Cerebellar cortex (tissue), 1 donor: ENCODE results near the gene GALNTL6.

Experiments
- DNase-seq: peaks from one replicate; pipeline ENCODE4 v3.0.0-alpha.2; 2015; ENCODE audit warnings: low spot score

Gene GALNTL6

DNA sequence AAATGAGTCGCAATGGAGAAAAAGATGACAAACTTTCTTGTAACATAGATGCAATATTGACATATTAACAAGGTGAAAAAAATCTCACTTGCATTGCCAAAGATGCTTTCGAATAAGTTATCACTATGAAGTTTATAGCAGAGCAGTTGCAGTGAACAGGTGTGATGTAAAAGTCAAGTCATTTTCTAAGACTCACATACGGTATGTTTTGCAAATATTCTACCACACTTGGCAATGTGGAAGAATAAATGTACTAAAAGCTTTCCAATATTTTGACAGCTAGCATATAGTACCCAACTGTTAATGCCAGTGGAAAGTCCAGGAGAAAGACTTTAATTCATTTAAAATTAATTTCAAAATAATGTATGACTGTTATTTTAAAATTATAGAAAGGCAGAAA, 76.5 kb downstream of the GALNTL6 start:
- DNase-seq, result no peak

DNA sequence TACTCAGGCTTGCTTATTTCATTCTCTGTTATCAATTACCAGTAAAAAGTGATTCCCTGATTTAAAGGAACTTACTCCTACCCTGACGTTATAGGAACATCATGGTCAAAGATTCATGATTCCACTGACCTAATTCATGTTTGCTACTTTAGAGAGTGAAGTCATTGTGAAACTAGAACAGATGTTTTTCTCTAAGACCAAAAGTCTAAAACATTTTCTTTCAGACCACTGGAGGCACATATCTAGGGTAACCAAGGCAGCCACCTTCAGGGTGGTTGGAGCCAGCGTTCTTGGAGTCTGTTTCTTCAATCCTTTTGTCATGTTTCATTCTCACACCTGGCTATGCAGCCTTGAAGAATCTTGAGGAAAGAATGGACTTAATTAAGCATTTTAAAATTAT, 77.8 kb downstream of the GALNTL6 start:
- DNase-seq, result no peak

DNA sequence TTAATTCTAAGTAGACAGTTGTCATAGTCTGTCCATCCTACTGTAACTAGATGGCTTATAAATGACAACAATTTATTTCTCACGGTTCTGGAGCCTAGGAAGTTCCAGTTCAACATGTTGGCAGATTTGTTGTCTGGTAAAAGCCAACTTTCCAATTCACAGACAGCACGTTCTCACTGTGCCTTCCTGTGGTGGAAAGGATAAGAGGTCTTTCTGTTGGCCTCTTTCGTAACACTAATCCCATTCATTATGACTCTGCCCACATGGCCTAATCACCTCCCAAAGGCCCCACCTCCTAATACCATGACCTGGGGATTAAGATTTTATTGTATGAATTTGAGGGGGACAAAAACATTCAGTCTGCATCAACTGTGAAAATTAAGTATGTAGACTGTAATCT, 83.2 kb downstream of the GALNTL6 start:
- DNase-seq, result no peak

DNA sequence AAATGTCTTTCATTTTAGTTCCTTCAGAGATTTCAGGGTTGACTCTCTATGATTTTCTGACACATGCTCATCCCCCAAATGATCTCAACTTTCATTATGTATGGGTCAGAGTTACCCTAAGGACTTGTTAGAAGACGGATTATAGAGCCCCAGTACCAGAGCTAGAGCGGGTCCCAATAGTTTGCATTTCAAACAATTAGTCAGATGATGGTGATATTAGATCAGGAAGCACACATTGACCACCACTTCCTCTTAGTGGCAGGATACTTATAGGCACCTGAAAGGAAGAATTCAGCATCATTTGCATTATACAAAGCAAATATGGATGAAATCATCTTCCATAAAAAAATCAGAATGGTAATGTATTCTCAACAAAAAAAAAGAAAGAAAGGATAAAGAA, 106.1 kb downstream of the GALNTL6 start:
- DNase-seq, result no peak

DNA sequence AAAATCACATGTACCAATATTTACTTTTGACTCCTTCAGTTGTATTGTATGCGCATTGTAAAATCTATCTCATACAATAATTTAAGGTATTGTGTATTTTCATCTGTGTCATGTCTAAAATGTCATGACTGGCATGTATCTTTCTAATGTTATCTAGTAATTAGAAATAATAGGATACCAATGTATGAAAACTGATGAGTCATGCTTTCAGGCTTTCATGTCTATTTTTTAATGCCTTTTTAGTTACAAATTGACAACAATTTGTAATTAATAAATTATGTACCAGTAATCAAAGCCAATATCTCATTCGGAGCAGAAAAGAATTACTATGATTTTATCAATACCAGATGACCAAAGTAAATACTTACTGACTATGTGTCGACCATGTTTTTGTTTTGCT, 107.7 kb downstream of the GALNTL6 start:
- DNase-seq, result no peak

DNA sequence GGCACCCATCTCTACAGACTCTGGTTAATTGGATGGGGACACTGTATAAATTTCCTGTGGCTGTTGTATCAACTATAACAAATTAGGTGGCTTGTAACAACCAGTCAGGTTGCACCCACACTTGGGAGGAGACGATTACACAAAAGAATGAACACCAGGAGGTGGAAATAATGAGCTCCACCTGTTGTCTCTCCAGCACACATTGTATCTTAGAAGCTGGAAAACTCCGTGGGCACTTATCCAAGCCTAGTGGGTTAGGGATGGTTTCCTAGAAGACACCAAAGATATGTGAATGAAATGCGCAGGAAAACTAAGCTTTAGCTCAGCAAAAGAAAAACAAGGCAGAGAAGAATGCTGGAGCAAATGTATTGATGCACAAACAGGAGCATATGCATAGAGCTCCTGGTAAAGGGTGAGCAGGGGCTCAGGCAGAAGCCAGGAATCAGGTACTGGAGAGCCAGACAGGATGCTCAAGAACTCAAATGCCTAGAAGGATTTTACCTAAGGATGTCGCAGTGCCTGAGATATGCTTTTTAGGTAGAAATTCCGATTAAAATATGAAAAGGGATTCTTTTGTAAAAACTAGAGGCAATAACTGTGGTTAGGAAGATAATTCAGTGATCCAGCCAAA, 111.7 kb downstream of the GALNTL6 start:
- no peak for DNase-seq

DNA sequence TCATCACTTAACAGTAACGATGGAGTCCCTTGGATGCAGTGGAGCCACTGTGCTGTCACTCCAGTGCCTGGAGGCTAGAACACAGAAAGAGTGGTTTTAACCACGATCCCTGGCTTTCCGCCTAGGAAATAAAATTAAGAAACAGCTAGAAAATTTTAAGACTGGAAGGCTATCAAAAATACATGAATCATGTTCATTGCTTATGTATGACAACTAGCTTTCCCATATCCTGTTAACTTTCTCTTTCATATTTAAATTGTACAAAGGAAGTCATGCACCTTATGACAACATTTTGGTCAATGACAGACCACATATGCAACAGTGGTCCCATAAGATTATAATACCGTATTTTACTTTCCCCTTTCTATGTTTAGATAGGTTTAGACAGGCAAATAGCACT, 115.1 kb downstream of the GALNTL6 start:
- no peak for DNase-seq

DNA sequence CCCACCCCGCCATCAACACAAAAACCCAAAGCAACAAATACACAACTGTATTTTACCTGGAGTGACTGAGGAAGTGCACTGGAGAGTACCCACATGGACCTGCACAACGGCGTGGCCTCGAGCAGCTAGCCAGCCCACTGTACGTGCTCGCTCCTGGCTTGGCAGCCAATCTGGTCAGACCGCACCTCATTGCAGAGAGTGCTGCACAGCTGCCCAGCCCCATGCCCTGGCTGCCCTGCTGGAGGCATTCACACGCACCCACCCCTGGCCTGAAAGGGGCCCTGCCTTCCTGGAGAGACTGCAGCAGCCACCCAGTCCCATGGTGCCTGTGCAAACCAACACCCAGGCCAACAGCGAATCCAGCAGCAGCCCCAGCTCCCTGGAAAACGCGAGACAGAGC, 116.3 kb downstream of the GALNTL6 start:
- no peak for DNase-seq

DNA sequence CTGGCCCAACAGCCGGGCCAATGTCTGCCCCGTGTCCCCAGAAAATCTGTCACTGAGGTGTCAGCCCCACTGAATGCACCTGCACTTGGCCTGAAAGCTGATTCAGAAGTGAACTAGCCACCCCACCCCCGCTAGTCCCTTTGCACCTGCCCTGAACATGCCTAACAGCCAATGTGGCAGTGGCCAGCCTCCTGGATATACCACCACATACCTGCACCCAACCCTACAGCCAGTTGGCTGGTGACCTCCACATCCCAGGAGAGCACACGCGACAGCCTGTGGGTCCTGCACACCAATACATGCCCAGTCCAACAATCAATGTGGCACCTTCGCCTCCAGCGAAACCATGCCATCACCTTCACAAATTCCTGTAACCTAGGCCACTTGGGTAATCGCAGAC, 116.7 kb downstream of the GALNTL6 start:
- no peak for DNase-seq

DNA sequence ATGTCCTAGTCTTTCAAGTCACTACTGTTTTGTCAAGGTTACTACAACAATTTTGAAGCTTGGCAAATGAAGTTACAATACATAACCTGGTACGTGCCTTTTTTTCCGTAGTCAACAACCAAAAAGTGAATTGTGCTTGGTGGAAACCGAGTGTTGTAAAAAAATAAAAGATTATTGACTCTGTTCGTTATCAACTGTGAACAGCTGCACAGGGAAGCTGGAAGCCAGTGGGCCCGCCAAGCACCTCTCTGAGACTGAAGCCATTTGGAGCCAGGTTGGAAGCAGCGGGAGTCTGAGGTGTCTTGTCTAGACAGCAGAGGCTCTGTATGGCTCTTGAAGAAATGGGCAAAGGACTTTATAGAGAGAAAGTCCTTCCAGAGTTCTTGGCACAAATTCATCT, 119.0 kb downstream of the GALNTL6 start:
- no peak for DNase-seq

DNA sequence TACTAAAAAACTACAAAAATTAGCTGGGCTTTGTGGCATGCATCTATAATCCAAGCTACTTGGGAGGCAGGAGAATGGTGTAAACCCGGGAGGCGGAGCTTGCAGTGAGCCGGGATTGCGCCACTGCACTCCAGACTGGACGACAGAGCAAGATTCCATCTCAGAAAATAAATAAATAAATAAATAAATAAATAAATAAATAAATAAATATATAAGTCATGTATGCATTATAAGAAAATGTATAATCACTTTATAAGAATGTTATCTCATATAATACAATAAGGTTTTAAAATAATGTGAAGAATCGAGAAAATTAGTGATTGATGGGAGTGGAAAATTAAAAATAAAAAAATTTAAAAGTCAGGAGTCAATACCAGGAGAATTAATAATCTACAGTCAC, 127.5 kb downstream of the GALNTL6 start:
- no peak for DNase-seq

DNA sequence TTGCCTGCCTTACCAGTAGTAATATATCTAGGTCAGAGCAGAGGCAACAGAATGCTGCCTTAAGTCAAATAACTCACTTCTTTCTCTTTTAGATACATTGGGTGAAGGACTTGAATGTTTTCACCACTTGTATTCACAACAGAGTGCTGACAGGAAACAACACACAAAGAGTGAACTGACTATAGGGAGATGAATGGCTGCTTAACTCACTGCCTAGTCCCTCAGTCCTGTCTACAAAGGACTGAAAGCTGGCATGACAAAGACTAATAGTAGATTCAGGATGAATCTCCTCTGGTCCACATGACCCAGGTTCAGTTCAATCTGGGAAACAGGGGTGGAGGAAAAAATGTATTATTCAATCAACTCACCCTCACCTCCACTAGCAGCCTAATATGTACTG, 134.2 kb downstream of the GALNTL6 start:
- DNase-seq, result no peak

DNA sequence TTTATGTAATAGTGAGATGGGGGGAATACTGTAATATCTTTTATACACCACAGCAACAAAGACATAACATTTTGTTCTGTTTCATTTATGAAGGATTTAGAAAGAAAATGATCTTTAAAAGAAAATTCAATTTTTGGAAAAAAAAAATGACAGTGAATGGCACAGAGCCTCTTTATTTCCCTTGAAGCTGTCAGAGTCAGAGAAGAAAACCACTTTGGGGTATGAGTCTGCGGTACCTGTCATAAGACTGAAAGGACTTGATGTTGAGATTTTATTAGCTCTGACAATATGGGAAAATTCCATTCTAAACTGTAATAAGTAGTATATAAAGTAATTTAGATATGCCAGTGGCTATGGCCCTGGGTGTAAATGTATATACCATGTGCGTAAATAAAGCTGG, 134.8 kb downstream of the GALNTL6 start:
- DNase-seq, result no peak

DNA sequence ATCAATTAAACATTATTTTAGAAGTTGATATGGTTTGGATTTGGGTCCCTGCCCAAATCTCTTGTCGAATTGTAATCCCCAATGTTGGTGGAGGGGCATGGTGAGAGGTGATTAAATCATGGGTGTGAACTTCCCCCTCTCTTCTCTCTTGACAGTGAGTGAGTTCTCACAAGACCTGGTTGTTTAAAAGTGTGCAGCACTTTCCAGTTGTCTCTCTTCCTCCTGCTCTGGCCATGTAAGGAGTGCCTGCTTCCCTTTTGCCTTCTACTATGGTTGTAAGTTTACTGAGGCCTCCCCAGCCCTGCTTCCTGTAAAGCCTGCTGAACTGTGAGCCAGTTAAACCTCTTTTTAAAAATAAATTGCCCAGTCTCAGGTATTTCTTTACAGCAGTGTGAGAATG, 141.4 kb downstream of the GALNTL6 start:
- DNase-seq, result no peak

DNA sequence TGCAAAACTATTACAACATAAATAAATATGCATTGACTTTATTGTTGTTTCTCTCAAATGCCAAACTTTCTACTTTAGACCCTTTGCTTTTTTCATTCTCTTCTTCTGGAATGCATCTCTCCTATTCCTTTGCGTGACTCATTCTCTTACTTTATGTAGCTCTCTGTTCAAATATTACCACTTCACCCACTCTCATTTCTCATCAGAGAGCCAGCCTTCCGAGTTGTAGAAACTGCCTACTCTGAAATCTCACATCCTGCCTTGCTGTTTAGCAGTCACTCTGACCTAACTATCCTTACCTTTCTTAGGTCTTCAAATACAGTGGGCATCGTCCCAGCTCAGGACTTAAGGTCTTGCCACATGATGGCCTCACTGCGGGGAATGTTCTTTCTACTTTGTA, 143.5 kb downstream of the GALNTL6 start:
- DNase-seq, result no peak

DNA sequence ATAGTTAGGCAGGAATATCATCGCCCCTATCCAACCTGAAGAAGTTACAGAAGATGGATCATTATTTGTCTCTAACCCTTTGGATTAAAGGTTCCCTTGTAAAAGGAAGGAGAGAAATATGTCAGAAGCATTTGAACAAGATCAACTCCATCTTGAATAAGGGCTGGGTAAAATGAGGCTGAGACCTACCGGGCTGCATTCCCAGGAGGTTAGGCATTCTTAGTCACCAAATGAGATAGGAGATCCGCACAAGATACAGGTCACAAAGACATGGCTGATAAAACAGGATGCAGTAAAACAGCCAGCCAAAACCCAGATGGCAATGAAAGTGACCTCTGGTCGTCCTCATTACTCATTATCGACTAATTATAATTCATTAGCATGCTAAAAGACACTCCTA, 148.9 kb downstream of the GALNTL6 start:
- DNase-seq, result no peak

DNA sequence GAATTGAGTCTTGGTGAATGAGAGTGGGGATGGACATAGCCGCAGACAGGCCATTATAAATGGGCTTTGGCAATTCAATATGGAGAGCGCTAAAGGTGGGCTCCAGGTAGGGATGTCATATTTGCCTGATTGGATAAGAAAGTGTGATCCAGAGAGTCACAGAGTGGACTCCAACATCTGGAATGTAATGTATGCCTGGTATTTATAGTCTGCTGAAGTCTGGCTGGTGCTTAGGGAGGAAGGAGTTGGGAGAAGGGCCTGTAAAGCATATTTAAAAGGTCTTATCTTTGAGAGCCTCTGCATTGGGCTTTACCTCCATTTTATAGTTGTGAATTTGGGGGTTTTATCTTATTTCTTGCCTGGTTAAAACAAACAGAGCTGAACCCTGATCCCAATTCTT, 153.2 kb downstream of the GALNTL6 start:
- DNase-seq, result no peak

DNA sequence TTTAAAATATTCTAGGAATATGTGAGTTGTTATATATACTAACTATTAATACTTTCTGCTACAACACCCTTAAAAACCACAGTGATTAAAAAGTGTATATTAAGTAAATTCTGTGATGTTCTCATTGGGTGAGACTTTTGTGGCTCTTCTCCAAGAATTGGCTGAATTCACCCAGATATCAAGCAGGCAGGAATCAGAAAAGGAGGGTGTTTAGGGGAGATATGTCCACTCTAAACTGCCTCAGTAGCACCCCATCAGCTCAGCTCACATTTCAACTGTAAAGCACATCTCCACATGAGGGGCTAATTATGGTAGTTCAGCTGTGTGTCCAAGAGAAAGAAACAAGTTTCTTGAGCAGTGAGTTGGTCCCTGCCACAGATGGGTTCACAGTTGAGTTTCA, 165.0 kb downstream of the GALNTL6 start:
- no peak for DNase-seq

DNA sequence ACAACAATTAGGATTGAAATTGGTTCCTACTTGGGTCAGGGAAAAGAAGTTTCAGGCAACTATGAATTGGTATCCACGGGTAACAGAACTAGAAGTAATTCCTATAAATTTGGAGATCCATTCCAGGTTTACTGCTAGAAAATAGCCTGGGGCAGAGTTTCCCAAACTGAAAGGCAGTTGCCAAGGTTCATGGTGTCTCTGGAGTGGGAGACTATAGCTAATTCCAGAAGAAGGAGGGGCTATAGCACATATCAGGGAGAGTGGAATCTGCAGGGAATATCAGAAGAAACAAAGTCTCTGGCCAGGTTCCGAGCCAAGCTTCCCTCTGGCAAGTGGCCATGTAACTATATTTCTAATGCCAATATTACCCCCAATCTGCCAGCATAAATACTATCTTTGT, 166.3 kb downstream of the GALNTL6 start:
- no peak for DNase-seq

DNA sequence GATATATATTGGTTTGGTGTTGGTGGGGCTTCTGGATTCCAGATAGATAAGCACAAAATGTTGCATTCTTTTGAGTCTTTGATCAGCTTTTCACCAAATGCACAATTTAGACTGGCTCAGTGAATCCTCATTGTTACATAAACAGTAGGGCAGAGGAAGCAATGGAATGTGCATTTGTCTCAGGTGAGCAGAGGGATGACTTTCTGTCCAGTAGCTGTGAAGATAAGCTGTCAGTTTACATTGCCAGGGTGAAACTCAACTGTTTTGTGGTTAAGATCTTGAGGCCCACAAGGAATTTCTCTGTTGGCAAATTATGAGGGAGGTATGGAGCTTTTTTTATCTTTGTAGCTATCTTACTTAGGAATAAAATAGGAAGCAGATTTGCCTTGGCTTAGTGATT, 168.0 kb downstream of the GALNTL6 start:
- DNase-seq, result no peak

DNA sequence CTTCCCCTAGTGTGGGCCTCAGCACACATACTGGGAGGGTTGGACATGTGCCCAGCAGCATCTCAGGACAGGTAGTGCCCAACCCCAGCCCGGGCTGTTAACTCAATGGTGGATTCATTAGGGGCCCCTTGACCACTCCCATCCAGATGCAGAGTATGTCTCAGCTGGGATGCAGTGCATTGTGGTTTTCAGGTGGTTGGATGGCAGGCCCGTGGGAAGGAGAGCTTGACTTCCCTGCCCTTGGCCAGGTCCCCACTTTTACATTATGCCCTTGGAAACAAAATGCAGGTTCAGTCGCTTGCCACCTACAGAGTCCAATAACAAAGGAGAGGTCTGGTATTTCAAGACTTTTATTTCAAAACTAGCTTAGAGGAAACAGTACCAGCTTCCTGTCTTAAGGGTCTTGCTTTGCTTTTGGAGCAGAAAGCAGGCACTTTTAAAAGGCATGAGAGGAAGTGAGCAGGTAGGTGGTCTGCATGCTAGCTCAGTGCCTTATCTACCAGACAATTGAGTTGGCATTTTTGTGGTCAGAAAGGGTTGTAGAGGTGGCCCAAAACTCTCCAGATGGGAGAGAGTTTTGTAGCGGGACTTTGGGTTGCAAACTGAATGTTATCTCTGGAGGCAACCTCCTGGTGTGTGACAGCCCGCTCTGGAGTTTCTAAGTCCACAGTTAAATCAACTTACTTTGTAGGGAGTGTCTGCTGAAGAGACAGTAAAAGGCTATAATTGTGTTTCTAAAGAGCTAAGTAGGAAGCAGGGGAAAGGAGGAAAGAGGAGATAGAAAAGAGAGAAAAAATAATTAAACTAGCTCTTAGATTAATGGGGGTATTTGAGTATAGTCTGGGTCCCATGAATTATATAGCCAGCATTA, 171.0 kb downstream of the GALNTL6 start:
- DNase-seq, result no peak

DNA sequence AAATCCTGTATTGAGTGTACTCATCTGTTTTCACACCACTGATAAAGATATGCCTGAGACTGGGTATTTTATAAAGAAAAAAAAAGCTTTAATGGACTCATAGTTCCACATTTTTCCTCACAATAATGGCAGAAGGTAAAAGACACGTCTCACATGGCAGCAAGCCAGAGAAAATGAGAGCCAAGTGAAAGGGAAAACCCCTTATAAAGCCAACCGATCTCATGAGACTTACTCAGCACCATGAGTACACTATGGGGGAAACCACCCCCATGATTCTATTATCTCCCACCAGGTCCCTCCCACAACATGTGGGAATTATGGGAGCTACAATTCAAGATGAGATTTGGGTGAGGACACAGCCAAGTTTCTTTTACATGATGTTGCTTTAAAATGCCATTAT, 171.9 kb downstream of the GALNTL6 start:
- no peak for DNase-seq

DNA sequence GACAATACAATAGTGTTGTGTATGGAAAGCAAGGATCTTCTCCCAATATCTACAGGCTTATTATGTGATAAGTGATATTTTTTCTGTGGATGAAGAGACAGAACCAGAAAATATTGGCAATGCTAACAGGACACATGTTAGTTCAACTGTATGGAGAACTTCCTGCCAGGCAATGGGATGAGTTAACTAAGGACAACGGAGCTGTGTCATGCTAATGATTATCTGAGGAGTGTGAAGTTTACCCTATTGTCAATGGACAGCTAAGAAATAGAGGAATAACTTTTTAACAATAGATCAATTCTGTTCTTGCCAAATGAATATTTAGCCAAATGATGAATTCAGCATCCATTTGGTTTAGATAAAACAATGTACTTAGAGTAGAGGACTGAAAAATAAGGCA, 180.0 kb downstream of the GALNTL6 start:
- no peak for DNase-seq

DNA sequence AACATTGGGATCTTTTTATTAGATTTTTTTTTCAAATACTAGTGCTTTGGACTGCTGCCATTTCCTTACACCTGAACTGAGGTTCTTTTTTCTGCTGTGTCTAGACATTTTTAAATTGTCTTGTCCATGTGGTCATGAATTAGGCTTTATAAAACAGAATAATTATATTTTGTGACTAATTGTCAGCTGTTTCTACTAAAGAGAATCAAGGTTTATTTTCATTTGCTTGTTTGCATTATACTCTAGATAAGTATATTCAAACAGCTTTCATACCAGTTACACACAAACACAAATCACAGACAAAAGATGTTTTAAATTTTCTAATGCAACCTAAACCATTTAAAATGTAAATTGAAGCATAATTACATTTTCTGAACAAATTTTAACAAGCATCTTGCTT, 194.7 kb downstream of the GALNTL6 start:
- no peak for DNase-seq
